DMS53 treated with DMSO at 0.1 percent for 48 hours (cell line): ENCODE results near the gene CNKSR1.

Experiments
- DNase-seq: peaks from one replicate; lab custom pipeline; 2025; ENCODE audit not compliant: unreplicated experiment; lab: John Stamatoyannopoulos, UW

Gene CNKSR1

GRCh38 chr1:26160527-26161414, 16.5 kb upstream of the CNKSR1 start:
- DNase-seq = no peak

GRCh38 chr1:26161415-26162219, 15.7 kb upstream of the CNKSR1 start:
- DNase-seq = peak; percentile 53

- no peak for DNase-seq
Observed at GRCh38 chr1:26162220-26162709, 15.0 kb upstream of the CNKSR1 start.

- peak; percentile 13 for DNase-seq
Observed at GRCh38 chr1:26163684-26164035, 13.6 kb upstream of the CNKSR1 start.

- no peak for DNase-seq
Observed at GRCh38 chr1:26164036-26164860, 13.0 kb upstream of the CNKSR1 start.

GRCh38 chr1:26164861-26165842, 12.1 kb upstream of the CNKSR1 start:
- DNase-seq = no peak

GRCh38 chr1:26166719-26167281, 10.5 kb upstream of the CNKSR1 start:
- no peak for DNase-seq

- no peak for DNase-seq
Observed at GRCh38 chr1:26168410-26169197, 8.7 kb upstream of the CNKSR1 start, which contains the start of gene C1orf232. TSS of gene C1orf232 (minus strand) at chr1:26168963. CDS start at chr1:26168499, 464 bp downstream.

GRCh38 chr1:26169198-26169554, 8.1 kb upstream of the CNKSR1 start:
- no peak for DNase-seq

GRCh38 chr1:26169669-26170471, 7.4 kb upstream of the CNKSR1 start, which contains the start of gene ZNF593:
TSS of gene ZNF593 (plus strand) at chr1:26169908. CDS start at chr1:26169984, 76 bp downstream.
- peak; percentile 86 for DNase-seq

- DNase-seq = no peak
Observed at GRCh38 chr1:26170472-26170821, 6.8 kb upstream of the CNKSR1 start.

GRCh38 chr1:26171084-26172072, 5.9 kb upstream of the CNKSR1 start, which contains the start of gene ZNF593OS:
TSS of gene ZNF593OS (minus strand) at chr1:26171832. CDS start at chr1:26171661, 171 bp downstream.
- DNase-seq = no peak

GRCh38 chr1:26175346-26175745, 1.9 kb upstream of the CNKSR1 start:
- DNase-seq = no peak

GRCh38 chr1:26180010-26180506, 2.8 kb downstream of the CNKSR1 start:
- no peak for DNase-seq

GRCh38 chr1:26181586-26182382, 4.5 kb downstream of the CNKSR1 start:
- no peak for DNase-seq

- no peak for DNase-seq
Observed at GRCh38 chr1:26182383-26182696, 5.0 kb downstream of the CNKSR1 start.
